SKM-1 treated with dmso at 0.1 percent for 144 hours (cell line): ENCODE measurements around the gene GAB1.
A peak's percentile ranks its signal among the peaks of the same experiment; 100 is the strongest.

ENCODE experiments used
- DNase-seq: peaks from one replicate; lab custom pipeline; 2025; ENCODE audit not compliant: unreplicated experiment; lab: John Stamatoyannopoulos, UW

GAB1 gene

GRCh38 chr4:143357161-143357845 lies 20.6 kb downstream of the GAB1 start:
- no peak for DNase-seq

- DNase-seq = no peak
Observed at GRCh38 chr4:143358419-143358818, 21.7 kb downstream of the GAB1 start.

- peak; percentile 50 for DNase-seq
Observed at GRCh38 chr4:143358923-143359643, 22.4 kb downstream of the GAB1 start.

- DNase-seq = no peak
Observed at GRCh38 chr4:143359644-143360193, 23.0 kb downstream of the GAB1 start.

- no peak for DNase-seq
Observed at GRCh38 chr4:143360838-143361625, 24.4 kb downstream of the GAB1 start.

- DNase-seq = no peak
Observed at GRCh38 chr4:143362349-143363046, 25.8 kb downstream of the GAB1 start.

GRCh38 chr4:143363332-143363731 lies 26.7 kb downstream of the GAB1 start:
- no peak for DNase-seq

GRCh38 chr4:143364063-143364462 lies 27.4 kb downstream of the GAB1 start:
- no peak for DNase-seq

GRCh38 chr4:143367863-143368262 lies 31.2 kb downstream of the GAB1 start:
- no peak for DNase-seq

- no peak for DNase-seq
Observed at GRCh38 chr4:143369552-143369951, 32.9 kb downstream of the GAB1 start.

- DNase-seq = no peak
Observed at GRCh38 chr4:143372093-143372915, 35.6 kb downstream of the GAB1 start.

GRCh38 chr4:143374255-143374654 lies 37.6 kb downstream of the GAB1 start:
- DNase-seq = no peak

GRCh38 chr4:143374771-143375170 lies 38.1 kb downstream of the GAB1 start:
- DNase-seq = no peak

GRCh38 chr4:143375326-143376073 lies 38.8 kb downstream of the GAB1 start:
- no peak for DNase-seq

GRCh38 chr4:143377611-143378099 lies 41.0 kb downstream of the GAB1 start:
- DNase-seq = peak; percentile 7

GRCh38 chr4:143380629-143381028 lies 44.0 kb downstream of the GAB1 start:
- no peak for DNase-seq

- no peak for DNase-seq
Observed at GRCh38 chr4:143381189-143382118, 44.8 kb downstream of the GAB1 start.

- DNase-seq = no peak
Observed at GRCh38 chr4:143382596-143382995, 45.9 kb downstream of the GAB1 start.
